GM21825 (cell line): ENCODE data around the gene SPRED2.

Experiments
- ATAC-seq: cut with Tn5 transposase; IDR thresholded peaks from one replicate; pipeline ENCODE4 v1.9.1; 2021; ENCODE audit warnings: mild to moderate bottlenecking, moderate library complexity; ENCODE audit not compliant: unreplicated experiment

SPRED2 gene

DNA sequence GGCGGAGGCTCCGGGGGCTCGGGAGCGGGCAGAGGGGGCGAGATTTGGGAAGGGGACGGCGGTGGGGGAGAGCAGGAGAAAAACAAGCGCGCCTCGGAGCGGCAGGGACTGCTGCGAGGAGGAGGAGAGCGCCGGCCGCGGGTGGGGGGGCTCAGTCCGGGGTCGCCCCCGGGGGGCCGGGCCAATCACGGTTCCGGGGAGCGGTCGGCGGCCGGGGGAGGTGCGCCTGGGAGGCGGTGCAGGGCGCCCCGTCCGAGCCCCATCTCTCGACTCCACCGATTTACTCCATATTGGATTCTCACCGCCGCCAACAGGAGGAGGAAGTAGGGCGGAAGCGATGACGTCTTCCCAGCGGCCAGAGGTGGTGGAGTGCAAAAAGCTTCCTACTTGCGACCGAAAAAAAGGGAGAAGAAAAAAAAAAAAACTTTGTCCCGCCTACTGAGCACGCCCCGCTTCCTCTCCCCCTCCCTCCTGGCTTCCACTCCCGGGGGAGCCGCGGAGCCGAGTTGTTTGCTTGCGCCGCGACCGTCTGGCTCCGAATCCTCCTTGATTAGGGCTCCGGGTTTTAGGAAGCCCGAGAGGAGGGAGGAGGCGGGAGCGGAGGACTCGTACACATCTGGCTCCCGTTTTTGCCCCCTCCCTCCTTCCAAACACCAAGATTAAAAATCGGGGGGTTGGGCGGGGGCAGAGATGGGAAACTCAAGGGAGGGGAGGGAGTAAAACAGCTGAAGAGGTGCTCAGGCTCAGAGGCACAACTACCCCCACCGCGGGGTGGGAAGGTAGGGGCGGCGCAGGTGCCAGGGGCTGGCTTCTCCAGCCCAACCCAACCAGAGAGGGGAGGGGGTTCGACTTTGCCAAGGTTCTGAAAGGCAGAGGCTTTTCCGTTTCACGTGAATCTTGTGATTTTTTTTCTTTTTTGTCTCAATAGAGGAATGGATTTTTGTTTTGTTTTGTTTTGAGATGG is at the start of gene SPRED2:
Gene SPRED2, minus strand, starts transcription at position 373 of the 964 bp plus-strand sequence. CDS start 612 bp downstream, outside the sequence.
- ATAC-seq: peak; percentile 28

- ATAC-seq: no peak
Observed at GRCh38 chr2:65481961-65482360, 49.6 kb upstream of the SPRED2 start.

DNA sequence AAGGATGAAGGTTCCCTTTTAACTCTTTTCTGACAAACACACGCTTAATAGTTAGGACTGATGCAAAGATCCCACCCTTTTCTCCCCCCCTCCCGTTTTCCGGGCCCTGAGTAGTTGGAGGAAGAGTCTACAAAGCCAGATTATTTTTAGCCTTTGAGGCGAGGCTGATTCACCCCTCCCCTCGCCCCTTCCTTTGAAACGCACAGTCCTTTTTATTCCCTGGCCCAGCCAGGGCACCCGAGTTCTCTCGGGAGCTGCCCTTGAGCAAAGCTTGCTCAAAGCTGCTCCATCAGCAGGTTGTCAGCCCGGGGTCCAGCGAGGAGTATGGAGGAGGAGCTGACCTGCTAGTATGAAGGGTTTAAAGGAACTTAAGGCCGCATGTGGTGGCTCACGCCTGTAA is 47.1 kb upstream of the SPRED2 start:
- ATAC-seq: no peak

- no peak for ATAC-seq
Observed at GRCh38 chr2:65478498-65479135, 46.2 kb upstream of the SPRED2 start.

- ATAC-seq: no peak
Observed at GRCh38 chr2:65477590-65477989, 45.2 kb upstream of the SPRED2 start.

DNA sequence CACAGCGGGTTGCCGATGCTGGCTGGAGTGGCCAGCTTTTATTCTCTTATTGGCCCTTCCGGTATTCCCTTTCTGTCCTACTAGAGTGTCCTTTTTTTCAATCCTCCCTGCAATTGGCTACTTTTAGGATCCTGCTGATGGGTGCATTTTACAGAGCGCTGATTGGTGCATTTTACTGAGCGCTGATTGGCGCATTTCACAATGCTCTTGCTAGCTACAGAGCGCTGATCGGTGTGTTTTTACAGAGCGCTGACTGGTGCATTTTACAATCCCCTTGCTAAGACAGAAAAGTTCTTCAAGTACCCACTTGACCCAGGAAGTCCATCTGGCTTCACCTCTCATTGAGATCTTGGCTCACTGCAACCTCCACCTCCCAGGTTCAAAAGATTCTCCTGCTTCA is 44.4 kb upstream of the SPRED2 start:
- no peak for ATAC-seq

GRCh38 chr2:65475000-65475399 is 42.6 kb upstream of the SPRED2 start:
- no peak for ATAC-seq

DNA sequence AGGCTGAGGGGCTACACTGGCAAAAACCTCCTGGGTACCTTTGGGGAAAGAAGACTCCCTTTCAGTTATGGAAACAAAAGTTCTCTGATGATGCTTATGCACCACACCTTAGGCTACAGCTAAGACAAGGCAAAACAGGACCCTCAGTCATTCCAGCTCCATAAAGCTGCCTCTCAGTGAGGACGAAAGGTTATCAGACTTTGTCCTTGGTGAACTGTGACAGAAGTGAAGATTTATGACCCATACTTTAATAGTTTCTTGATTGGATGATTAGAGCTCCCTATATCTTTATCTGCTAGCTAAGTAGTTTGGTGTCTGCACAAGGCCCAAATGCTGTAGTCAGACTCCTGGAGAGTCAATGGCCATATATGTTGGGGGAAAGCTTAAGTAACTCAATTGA is 40.6 kb upstream of the SPRED2 start:
- ATAC-seq: no peak

DNA sequence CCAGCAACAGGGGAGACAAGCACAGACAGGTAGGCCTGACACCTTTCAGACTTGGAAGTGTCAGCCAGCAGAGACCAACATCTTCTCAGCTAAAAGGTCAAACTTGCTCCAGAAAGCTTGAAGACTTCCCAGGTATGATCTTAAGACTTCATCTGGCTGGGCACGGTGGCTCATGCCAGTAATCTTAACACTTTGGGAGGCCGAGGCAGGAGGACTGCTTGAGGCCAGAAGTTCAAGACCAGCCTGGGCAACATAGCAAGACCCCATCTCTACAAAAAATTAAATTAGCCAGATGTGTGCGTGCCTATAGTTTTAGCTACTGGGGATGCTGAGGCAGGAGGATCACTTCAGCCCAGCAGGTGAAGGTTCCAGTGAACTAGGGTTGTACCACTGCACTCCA is 39.0 kb upstream of the SPRED2 start:
- ATAC-seq: no peak

GRCh38 chr2:65466551-65466950 is 34.2 kb upstream of the SPRED2 start:
- no peak for ATAC-seq

DNA sequence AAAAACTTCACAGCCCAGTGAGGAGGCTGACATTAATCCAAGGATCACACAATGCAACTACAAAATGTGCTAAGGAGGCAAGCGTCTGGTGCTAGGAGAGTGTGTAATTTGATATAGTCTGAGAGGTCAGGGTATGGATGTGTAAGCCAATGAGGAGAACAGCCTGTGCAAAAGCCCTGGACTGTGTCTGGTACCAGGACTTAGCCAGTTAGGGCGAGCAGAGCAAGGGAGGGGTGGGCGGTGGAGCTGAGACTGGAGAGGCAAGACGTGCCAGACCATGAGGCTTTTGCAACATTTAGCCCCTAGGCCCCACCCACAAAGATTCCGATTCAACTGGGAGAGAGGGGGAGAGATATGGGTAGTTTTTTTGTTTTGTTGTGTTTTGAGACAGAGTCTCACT is 33.5 kb upstream of the SPRED2 start:
- no peak for ATAC-seq

- ATAC-seq: no peak
Observed at GRCh38 chr2:65465124-65465523, 32.7 kb upstream of the SPRED2 start.

GRCh38 chr2:65464604-65465003 is 32.2 kb upstream of the SPRED2 start:
- no peak for ATAC-seq

- ATAC-seq: no peak
Observed at GRCh38 chr2:65458999-65459398, 26.6 kb upstream of the SPRED2 start.

- no peak for ATAC-seq
Observed at GRCh38 chr2:65456886-65457285, 24.5 kb upstream of the SPRED2 start.

- no peak for ATAC-seq
Observed at GRCh38 chr2:65456064-65456463, 23.7 kb upstream of the SPRED2 start.

GRCh38 chr2:65453916-65454315 is 21.5 kb upstream of the SPRED2 start:
- ATAC-seq: no peak

DNA sequence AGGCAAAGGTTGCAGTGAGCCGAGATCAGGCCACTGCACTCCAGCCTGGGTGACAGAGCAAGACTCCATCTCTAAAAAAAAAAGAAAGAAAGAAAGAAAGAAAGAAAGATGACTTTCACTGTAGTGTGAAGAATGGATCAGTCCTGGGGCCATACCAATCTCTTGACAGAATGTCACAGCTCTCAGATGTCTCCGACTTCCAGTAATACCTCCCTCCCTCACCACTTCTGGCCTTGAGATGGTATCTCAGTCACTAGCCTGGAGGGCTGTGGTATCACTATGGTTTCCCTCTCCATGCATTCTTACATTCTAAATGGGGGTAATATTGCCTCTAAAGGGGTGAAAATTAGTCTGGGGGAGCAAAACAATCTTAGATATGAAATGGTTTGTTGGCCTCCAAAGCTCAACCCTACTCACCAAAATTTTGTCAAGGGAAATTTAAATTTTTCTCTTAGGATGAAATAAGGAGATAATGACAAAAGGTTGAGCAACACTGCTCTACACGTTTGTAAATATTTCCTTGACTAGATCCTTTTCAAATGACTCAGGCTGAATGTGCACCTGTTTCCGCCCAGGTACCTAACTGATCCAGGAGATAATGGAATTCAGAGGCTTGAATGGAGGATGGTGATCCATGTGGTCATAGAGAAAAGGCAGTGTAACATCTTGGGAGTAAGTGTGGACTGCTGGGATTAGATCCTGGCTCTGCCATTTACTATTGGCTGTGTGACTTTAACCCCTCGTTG is 19.9 kb upstream of the SPRED2 start:
- ATAC-seq: no peak

- ATAC-seq: no peak
Observed at GRCh38 chr2:65450810-65451209, 18.4 kb upstream of the SPRED2 start.

DNA sequence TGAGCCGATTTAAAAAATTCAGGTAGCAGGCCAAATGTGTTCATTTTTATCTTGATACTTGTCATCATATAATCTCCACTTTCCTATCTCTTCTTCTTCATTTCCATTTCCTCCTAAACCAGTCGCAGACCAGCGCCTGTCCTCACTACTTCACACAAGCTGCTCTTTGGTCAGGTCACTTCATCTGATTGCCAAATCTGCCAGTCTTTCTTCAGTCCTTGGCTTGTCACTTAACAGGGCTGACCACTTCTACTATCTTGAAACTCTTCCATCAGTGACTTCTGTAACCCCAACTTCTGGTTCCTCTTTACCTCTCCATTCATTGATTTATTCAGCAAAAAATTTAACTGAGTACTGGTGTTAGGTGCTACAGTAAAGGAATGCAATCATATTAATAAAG is 18.0 kb upstream of the SPRED2 start:
- no peak for ATAC-seq

DNA sequence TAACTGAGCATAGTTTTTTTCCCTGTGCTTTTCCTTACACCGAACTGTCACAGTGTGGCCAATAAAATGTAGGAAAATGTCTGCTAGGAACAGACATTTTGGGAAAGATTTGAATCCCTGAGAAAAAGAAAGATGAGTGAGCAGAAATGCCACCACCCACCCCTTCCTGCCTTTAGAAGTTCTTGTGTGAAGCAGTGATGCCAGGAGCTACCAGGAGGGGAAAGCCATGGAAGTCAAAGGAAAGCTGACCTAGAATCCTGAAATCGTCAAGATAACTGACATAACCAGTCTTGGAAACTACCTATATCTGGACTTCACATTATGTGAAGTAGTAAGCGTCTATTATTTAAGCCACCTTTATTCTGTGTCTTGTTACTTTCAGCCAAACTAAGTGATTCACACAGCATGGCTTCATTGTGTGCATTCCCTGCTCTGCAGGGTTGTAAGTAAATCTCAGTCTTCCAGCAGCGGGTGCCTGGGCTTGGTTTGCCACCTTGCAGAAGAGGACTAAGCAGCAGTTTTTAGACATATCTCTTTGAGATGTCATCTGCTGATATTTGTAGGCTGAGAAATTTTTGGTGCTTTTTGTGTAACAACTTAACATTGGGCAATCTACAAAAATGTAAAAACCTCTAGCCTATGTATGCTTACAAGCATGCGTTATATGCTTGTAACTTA is 11.2 kb upstream of the SPRED2 start:
- ATAC-seq: no peak
